GM21381 (cell line): Measurements from ENCODE around the gene LECT2.

Experiments
- ATAC-seq: cut with Tn5 transposase; IDR thresholded peaks from one replicate; pipeline ENCODE4 v1.9.1; 2021; ENCODE audit warnings: mild to moderate bottlenecking, moderate library complexity; ENCODE audit not compliant: unreplicated experiment

Gene LECT2

GRCh38 chr5:135978993-135979392, 24.2 kb upstream of the LECT2 start:
- ATAC-seq, result no peak

- no peak for ATAC-seq
These were observed 23.4 kb upstream of the LECT2 start for GRCh38 chr5:135978212-135978631.

- peak; percentile 85 for ATAC-seq
These were observed 22.7 kb upstream of the LECT2 start for GRCh38 chr5:135977375-135977928.

DNA sequence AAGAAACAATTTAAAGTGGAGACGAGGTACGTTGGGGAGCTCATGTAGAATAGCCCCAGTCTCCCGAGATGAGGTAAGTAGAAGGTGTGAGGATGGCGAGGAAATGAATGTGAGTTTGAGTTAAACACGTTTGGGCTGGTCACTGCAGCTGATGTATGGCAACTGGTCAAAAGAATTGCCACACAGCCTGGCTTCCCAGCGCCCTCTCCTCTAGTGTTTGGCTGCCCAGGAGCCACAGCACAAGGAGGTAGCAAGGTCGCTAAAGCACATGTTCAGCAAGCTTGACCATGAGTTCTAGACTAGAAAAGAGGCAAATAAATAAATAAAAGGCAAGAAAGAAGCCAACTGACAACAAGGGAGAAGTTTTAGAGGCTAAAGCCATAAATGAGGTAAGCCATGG, 21.4 kb upstream of the LECT2 start:
- ATAC-seq, result no peak

GRCh38 chr5:135975122-135975521, 20.3 kb upstream of the LECT2 start:
- ATAC-seq, result no peak

GRCh38 chr5:135974021-135974600, 19.3 kb upstream of the LECT2 start:
- no peak for ATAC-seq

- no peak for ATAC-seq
These were observed 18.7 kb upstream of the LECT2 start for GRCh38 chr5:135973323-135974020.

GRCh38 chr5:135971701-135972100, 16.9 kb upstream of the LECT2 start:
- ATAC-seq, result no peak

DNA sequence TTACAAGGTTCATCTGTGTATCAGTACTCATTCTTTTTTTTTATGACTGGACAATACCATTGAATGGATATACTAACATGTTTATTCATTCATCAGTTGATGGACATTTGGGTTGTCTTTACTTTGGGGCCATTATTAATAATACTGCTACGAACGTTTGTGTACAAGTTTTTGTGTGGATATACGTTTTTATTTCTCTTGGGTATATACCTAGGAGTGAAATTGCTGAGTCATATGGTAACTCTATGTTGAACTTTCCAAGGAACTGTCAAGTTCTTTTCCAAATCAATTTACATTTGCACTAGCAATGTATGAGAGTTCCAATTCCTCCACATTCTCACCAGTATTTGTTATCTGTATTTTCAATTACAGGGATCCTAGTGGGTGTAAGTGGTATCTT, 12.0 kb upstream of the LECT2 start:
- ATAC-seq, result no peak

DNA sequence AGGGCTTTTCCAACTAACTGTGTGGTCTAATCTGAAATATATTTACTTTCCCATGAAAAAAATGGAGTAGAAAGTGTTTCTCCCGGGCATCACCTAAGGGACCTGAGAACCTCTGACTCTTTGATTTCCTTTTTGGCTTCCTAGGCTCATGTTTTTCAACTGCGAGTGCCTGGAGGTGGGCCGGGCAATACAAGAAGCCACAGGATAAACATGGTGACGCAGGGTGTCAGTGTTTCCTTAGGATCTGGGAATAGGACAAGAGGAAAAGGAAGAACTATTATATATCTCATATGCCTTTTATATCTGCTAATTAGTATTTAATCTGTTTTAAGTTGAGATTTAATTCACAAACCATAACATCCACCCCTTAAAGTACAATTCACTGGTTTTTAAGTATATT, 11.4 kb upstream of the LECT2 start:
- no peak for ATAC-seq

- ATAC-seq, result no peak
These were observed 10.7 kb upstream of the LECT2 start for GRCh38 chr5:135965504-135965903.

- no peak for ATAC-seq
These were observed 10.0 kb upstream of the LECT2 start for GRCh38 chr5:135964670-135965320.

GRCh38 chr5:135955525-135955924, 742 bp upstream of the LECT2 start:
- ATAC-seq, result no peak

DNA sequence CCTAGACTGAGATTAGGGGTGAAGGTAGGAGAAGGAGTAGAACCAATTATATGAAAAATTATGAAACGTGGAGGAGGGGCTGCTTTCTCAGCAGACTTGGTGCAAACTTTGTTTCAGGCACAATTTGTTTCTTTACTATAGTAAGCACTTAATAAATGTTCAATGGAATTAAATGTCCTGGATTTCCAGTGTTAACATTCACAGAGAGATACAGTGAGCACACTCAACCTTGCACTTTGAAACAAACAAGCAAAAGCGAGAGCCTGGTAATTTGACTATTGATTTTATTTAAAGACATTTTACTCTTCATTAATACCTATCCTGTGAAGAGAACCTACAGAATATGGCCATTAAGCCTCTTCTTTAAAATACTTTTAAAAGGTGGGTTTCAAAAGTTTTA, 933 bp downstream of the LECT2 start:
- no peak for ATAC-seq

- no peak for ATAC-seq
These were observed 2.1 kb downstream of the LECT2 start for GRCh38 chr5:135952683-135953082.

- no peak for ATAC-seq
These were observed 3.0 kb downstream of the LECT2 start for GRCh38 chr5:135951807-135952206.

GRCh38 chr5:135951257-135951656, 3.5 kb downstream of the LECT2 start:
- no peak for ATAC-seq

- no peak for ATAC-seq
These were observed 4.2 kb downstream of the LECT2 start for GRCh38 chr5:135950611-135951010.

GRCh38 chr5:135944967-135945560, 9.7 kb downstream of the LECT2 start:
- ATAC-seq, result no peak

DNA sequence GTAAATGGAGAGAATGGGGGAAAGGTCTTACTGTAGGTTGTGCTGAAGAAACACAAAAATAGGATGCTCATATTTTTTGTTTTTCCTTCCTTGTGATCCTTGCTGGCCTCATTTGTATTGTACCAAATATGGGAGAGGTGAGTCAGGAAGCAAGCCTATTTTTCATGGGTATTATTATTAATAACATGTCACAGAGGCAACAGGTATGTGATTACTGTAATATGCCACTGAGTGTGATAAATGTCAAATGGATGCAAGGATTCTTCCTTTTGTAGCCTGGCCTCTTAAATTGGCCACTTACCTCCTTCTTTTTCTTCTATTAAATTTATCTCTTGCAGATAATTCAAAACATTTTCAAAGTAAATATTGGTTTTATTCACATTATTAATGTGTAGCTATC, 10.2 kb downstream of the LECT2 start:
- ATAC-seq, result no peak

DNA sequence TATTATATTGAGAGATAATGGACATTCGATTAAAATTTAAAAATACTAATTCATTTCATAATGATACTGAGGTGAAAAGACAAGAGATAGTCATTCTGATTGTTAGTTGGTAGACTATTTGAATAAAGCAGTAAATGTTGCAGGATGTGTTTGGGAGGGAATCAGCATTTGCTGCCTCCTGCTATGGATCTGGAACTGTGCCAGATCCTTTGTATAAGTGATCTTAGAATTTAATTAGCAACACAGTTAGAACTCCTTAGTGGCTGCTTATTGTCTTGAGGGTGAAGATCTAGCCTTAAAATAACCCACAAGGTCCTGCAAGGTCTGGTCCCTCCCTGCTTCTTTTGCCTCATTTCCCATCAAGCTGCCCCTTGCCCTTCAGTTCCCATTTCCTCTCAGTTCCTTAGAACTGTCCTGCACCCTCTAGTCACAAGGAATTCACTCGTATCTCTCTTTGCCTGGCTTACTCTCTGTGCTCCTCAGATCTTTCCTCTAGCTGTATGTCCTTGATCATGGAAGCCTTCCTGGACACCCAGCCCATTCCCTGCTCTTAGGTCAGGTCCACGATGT, 12.5 kb downstream of the LECT2 start:
- no peak for ATAC-seq
